H1 (cell line): ENCODE results near the gene EDA. TPM values are rescaled to one million over a fixed set of nuclear protein-coding genes. Genes with fewer than 3 reads are reported as not detected.
A peak's percentile ranks its signal among the peaks of the same experiment; 100 is the strongest.

Source experiments
- CTCF ChIA-PET: fragments of 300-600 bp; sonication (Branson Sonifier 250); formaldehyde crosslinking; loops from one replicate; lab custom pipeline; 2021; ENCODE audit not compliant: partially characterized antibody; lab: Charles Lee
- POLR2A ChIA-PET: fragments of 300-600 bp; sonication (Branson Sonifier 250); formaldehyde crosslinking; loops from one replicate; lab custom pipeline; 2021; ENCODE audit warnings: inconsistent platforms; ENCODE audit not compliant: partially characterized antibody; lab: Charles Lee
- DNase-seq, 2 experiments: peaks; one replicate each; pipeline versions ENCODE4 v3.0.0 to v3.0.0-alpha.2; 2010 to 2022; ENCODE audit warnings: low spot score in 2 of 2, low read depth in 1 of 2, mixed read lengths in 1 of 2
- FAIRE-seq: peaks from 2 replicates; lab custom pipeline; 2011; peaks lifted over from hg19 to GRCh38; lab: Jason Lieb, UNC
- H2AFZ ChIP-seq: 2 replicates; pipeline ENCODE4 v1.8.1; 2012; ENCODE audit warnings: low read length, inconsistent platforms
- H2AK5ac ChIP-seq: 2 replicates; pipeline ENCODE4 v1.6.1; 2013; ENCODE audit warnings: low read depth, low read length
- H2BK120ac ChIP-seq: replicated peaks from 2 replicates; pipeline ENCODE3; 2013; ENCODE audit warnings: low read depth, low read length, inconsistent platforms
- H2BK12ac ChIP-seq: 2 replicates; pipeline ENCODE4 v1.6.1; 2013; ENCODE audit warnings: low read depth, low read length
- H2BK15ac ChIP-seq: 2 replicates; pipeline ENCODE4 v1.6.1; 2013; ENCODE audit warnings: low read length
- H2BK20ac ChIP-seq: 2 replicates; pipeline ENCODE4 v1.6.1; 2013; ENCODE audit warnings: low read length
- H2BK5ac ChIP-seq: 2 replicates; pipeline ENCODE4 v1.6.1; 2013; ENCODE audit warnings: low read depth, low read length
- H3K14ac ChIP-seq: 2 replicates; pipeline ENCODE4 v1.6.1; 2013; ENCODE audit warnings: inconsistent platforms; ENCODE audit not compliant: insufficient read length
- H3K18ac ChIP-seq: 2 replicates; pipeline ENCODE4 v1.6.1; 2013; ENCODE audit warnings: low read length; ENCODE audit errors: extremely low read depth
- H3K23ac ChIP-seq: 2 replicates; pipeline ENCODE4 v1.6.1; 2013; ENCODE audit warnings: inconsistent platforms; ENCODE audit not compliant: insufficient read length
- H3K23me2 ChIP-seq: 2 replicates; pipeline ENCODE4 v1.6.1; 2013; ENCODE audit warnings: low read depth, low read length
- H3K27ac ChIP-seq: 2 replicates; pipeline ENCODE4 v1.6.1; 2011; ENCODE audit warnings: low read depth, low read length, inconsistent platforms
- H3K27me3 ChIP-seq, 4 experiments: replicated peaks in 1 of 4; 1 replicate in 1 of 4; 2 replicates in 3 of 4; pipeline versions ENCODE4 v1.6.1 to v1.8.1; 2011 to 2013; ENCODE audit warnings: low read length in 3 of 4, mild to moderate bottlenecking in 3 of 4, inconsistent platforms in 2 of 4, mixed read lengths in 2 of 4, moderate library complexity in 1 of 4; ENCODE audit not compliant: control insufficient read depth in 3 of 4, insufficient read depth in 3 of 4; ENCODE audit errors: extremely low read depth in 1 of 4
- H3K36me3 ChIP-seq, 4 experiments: 2 replicates each; pipeline versions ENCODE4 v1.6.1 to v1.8.1; 2011 to 2013; ENCODE audit warnings: mild to moderate bottlenecking in 4 of 4, low read length in 3 of 4, moderate library complexity in 2 of 4, control low read depth in 1 of 4, inconsistent platforms in 1 of 4; ENCODE audit not compliant: insufficient read depth in 4 of 4, control insufficient read depth in 2 of 4
- H3K4ac ChIP-seq: replicated peaks from 2 replicates; pipeline ENCODE3; 2013; ENCODE audit warnings: low read length, low read depth, mixed read lengths, inconsistent platforms; ENCODE audit not compliant: insufficient read length
- H3K4me1 ChIP-seq, 4 experiments: replicated peaks in 1 of 4; 1 replicate in 1 of 4; 2 replicates in 3 of 4; pipeline versions ENCODE4 v1.6.1 to v1.8.1; 2011 to 2013; ENCODE audit warnings: low read length in 3 of 4, inconsistent platforms in 2 of 4, mixed read lengths in 1 of 4; ENCODE audit not compliant: insufficient read depth in 4 of 4, control insufficient read depth in 3 of 4
- H3K4me2 ChIP-seq, 2 experiments: 2 replicates each; pipeline versions ENCODE4 v1.6.1 to v1.8.1; 2011 to 2013; ENCODE audit warnings: low read depth in 2 of 2, low read length in 2 of 2, control low read depth in 1 of 2, inconsistent platforms in 1 of 2, mild to moderate bottlenecking in 1 of 2; ENCODE audit not compliant: insufficient read depth in 1 of 2
- H3K4me3 ChIP-seq, 4 experiments: fragments of 200-600, 300-600 bp in 1 of 4; sonication (generic), shearing (Covaris generic), sonication (Bioruptor Twin) in 1 of 4; 2 replicates each; pipeline versions ENCODE4 v1.5.1 to v1.8.1; 2011 to 2016; ENCODE audit warnings: low read length in 4 of 4, low read depth in 3 of 4, control low read depth in 2 of 4, inconsistent platforms in 2 of 4, mild to moderate bottlenecking in 2 of 4, mixed read lengths in 1 of 4, moderate library complexity in 1 of 4; ENCODE audit not compliant: insufficient read depth in 2 of 4; ENCODE audit errors: extremely low read depth in 1 of 4
- H3K56ac ChIP-seq: replicated peaks from 2 replicates; pipeline ENCODE3; 2013; ENCODE audit warnings: low read depth, mild to moderate bottlenecking, mixed read lengths, low read length, inconsistent platforms; ENCODE audit not compliant: insufficient read length
- H3K79me1 ChIP-seq: 2 replicates; pipeline ENCODE4 v1.6.1; 2013; ENCODE audit warnings: low read depth, low read length, control low read depth
- H3K79me2 ChIP-seq, 2 experiments: 2 replicates each; pipeline versions ENCODE4 v1.6.1 to v1.8.1; 2012 to 2013; ENCODE audit warnings: low read length in 2 of 2, mild to moderate bottlenecking in 2 of 2, inconsistent platforms in 1 of 2; ENCODE audit not compliant: insufficient read depth in 2 of 2, control insufficient read depth in 1 of 2
- H3K9ac ChIP-seq, 4 experiments: replicated peaks in 1 of 4; 1 replicate in 1 of 4; 2 replicates in 3 of 4; pipeline versions ENCODE4 v1.6.1 to v1.8.1; 2011 to 2013; ENCODE audit warnings: low read depth in 3 of 4, low read length in 3 of 4, control low read depth in 2 of 4, mild to moderate bottlenecking in 2 of 4, moderate library complexity in 2 of 4, inconsistent platforms in 1 of 4; ENCODE audit errors: extremely low read depth in 1 of 4
- H3K9me3 ChIP-seq, 2 experiments: 2 replicates each; pipeline versions ENCODE4 v1.6.1 to v1.8.1; 2012 to 2013; ENCODE audit warnings: mild to moderate bottlenecking in 2 of 2, moderate library complexity in 2 of 2, control low read depth in 1 of 2, inconsistent platforms in 1 of 2, low read depth in 1 of 2, low read length in 1 of 2, mixed read lengths in 1 of 2; ENCODE audit not compliant: insufficient read depth in 2 of 2
- H4K20me1 ChIP-seq, 2 experiments: replicated peaks in 1 of 2; 2 replicates each; pipeline versions ENCODE3 to v1.8.1; 2011 to 2013; ENCODE audit warnings: inconsistent platforms in 2 of 2, low read length in 2 of 2, mild to moderate bottlenecking in 1 of 2; ENCODE audit not compliant: insufficient read depth in 2 of 2, control insufficient read depth in 1 of 2
- H4K5ac ChIP-seq: 2 replicates; pipeline ENCODE4 v1.6.1; 2013; ENCODE audit warnings: low read length, low read depth, mixed read lengths, inconsistent platforms; ENCODE audit not compliant: insufficient read length
- H4K8ac ChIP-seq: 2 replicates; pipeline ENCODE4 v1.8.0; 2013; ENCODE audit warnings: mild to moderate bottlenecking, moderate library complexity, low read length, inconsistent platforms; ENCODE audit not compliant: insufficient read depth; ENCODE audit errors: extremely low read depth
- H4K91ac ChIP-seq: replicated peaks from 2 replicates; pipeline ENCODE3; 2013; ENCODE audit warnings: low read length, mixed read lengths, inconsistent platforms; ENCODE audit not compliant: insufficient read length
- ASH2L ChIP-seq: fragments of 200-600, 300-600 bp; sonication (generic); IDR thresholded peaks from one replicate; pipeline ENCODE4 v1.7.1; 2017; ENCODE audit warnings: low read length
- CEBPB ChIP-seq: IDR thresholded peaks from 2 replicates; pipeline ENCODE4 v1.6.1; 2012; ENCODE audit warnings: low read depth, low read length
- CHD2 ChIP-seq: IDR thresholded peaks from 2 replicates; pipeline ENCODE4 v1.6.1; 2012; ENCODE audit warnings: low read length, improper control_type of control experiment
- CREB1 ChIP-seq: IDR thresholded peaks from 2 replicates; pipeline ENCODE4 v1.6.1; 2012; ENCODE audit warnings: inconsistent platforms
- EGR1 ChIP-seq: IDR thresholded peaks from 2 replicates; pipeline ENCODE4 v1.6.1; 2011; ENCODE audit warnings: low read depth, low read length, borderline replicate concordance
- GTF2F1 ChIP-seq: IDR thresholded peaks from 2 replicates; pipeline ENCODE4 v1.6.1; 2012; ENCODE audit warnings: low read depth, low read length, improper control_type of control experiment, borderline replicate concordance
- HDAC6 ChIP-seq: IDR thresholded peaks from one replicate; pipeline ENCODE4 v1.7.1; 2012; ENCODE audit warnings: low read depth, mild to moderate bottlenecking, inconsistent platforms, low read length, moderate library complexity
- NRF1 ChIP-seq: IDR thresholded peaks from 2 replicates; pipeline ENCODE4 v1.6.1; 2011; ENCODE audit warnings: mild to moderate bottlenecking, low read depth, low read length, improper control_type of control experiment
- PHF8 ChIP-seq: fragments of 200-600 bp; sonication (generic); conservative IDR thresholded peaks from 2 replicates; pipeline ENCODE4 v1.7.1; 2012; ENCODE audit warnings: low read depth, mild to moderate bottlenecking, inconsistent platforms, low read length, moderate library complexity
- SAP30 ChIP-seq: fragments of 300-600 bp; sonication (generic); IDR thresholded peaks from 2 replicates; pipeline ENCODE4 v1.7.1; 2012; ENCODE audit warnings: low read length, moderate library complexity, mild to moderate bottlenecking, inconsistent platforms; ENCODE audit not compliant: insufficient read depth, insufficient replicate concordance
- SIRT6 ChIP-seq: IDR thresholded peaks from one replicate; pipeline ENCODE4 v1.7.1; 2012; ENCODE audit warnings: low read length, inconsistent platforms
- SP2 ChIP-seq: IDR thresholded peaks from 2 replicates; pipeline ENCODE4 v1.6.1; 2012; ENCODE audit warnings: mild to moderate bottlenecking, low read length, inconsistent platforms
- SUZ12 ChIP-seq: fragments of 200-600 bp; sonication (generic); IDR thresholded peaks from 2 replicates; pipeline ENCODE4 v1.6.1; 2012; ENCODE audit warnings: mild to moderate bottlenecking, inconsistent platforms, low read length, moderate library complexity, mixed read lengths
- TAF1 ChIP-seq: IDR thresholded peaks from 2 replicates; pipeline ENCODE4 v1.6.1; 2011; ENCODE audit warnings: mild to moderate bottlenecking, low read depth, low read length
- TCF12 ChIP-seq: IDR thresholded peaks from 2 replicates; pipeline ENCODE4 v1.6.1; 2011; ENCODE audit warnings: low read depth, mild to moderate bottlenecking, low read length
- TEAD4 ChIP-seq: IDR thresholded peaks from 2 replicates; pipeline ENCODE4 v1.6.1; 2012; ENCODE audit warnings: low read depth, low read length, inconsistent platforms, mixed read lengths
- YY1 ChIP-seq: IDR thresholded peaks from 2 replicates; pipeline ENCODE4 v1.6.1; 2011; ENCODE audit warnings: low read depth, mild to moderate bottlenecking, low read length
- WGBS, 2 experiments: shearing (Covaris generic) in 1 of 2; methylation state at CpG; one replicate each; pipeline versions ENCODE4 v1.1.6 to v1.1.7; 2013 to 2015; ENCODE audit warnings: low lambda C conversion rate in 2 of 2, mixed read lengths in 2 of 2, inconsistent platforms in 1 of 2, low coverage in 1 of 2, missing lambda C conversion rate in 1 of 2; ENCODE audit not compliant: insufficient replicate concordance in 2 of 2, insufficient coverage in 1 of 2, insufficient read length in 1 of 2; ENCODE audit errors: extremely low coverage in 1 of 2, missing lambda C conversion rate in 1 of 2; 5-methylcytosine and 5-hydroxymethylcytosine counted together
- polyA plus RNA-seq, 7 experiments: library from polyadenylated mRNA; depleted of rRNA in 3 of 7; stranded (reverse) in 5 of 7; unstranded in 2 of 7; fragments of >200 nt in 5 of 7; fragments of 200-250 nt in 2 of 7; gene quantifications; 1 replicate in 5 of 7; 2 replicates in 1 of 7; 4 replicates in 1 of 7; pipeline versions ENCODE4 v1.2.1 to v1.2.3, GENCODE V29; 2011 to 2013; ENCODE audit warnings: missing spikeins in 2 of 7, mixed read lengths in 2 of 7
- total RNA-seq: library from RNA; stranded (reverse); fragmentation: NEBNext Ultra II Directional; extraction: Animal tissue kit (Norgen Biotek cat#: 25700); gene quantifications from 2 replicates; pipeline ENCODE4 v1.2.1, GENCODE V29; 2021

Gene EDA
- total and polyA plus RNA-seq, 2 of the 8 experiments (the other 6 are each of a cell fraction or from before 2014, with no cell fraction given): 7.5 to 10.5 TPM

DNA sequence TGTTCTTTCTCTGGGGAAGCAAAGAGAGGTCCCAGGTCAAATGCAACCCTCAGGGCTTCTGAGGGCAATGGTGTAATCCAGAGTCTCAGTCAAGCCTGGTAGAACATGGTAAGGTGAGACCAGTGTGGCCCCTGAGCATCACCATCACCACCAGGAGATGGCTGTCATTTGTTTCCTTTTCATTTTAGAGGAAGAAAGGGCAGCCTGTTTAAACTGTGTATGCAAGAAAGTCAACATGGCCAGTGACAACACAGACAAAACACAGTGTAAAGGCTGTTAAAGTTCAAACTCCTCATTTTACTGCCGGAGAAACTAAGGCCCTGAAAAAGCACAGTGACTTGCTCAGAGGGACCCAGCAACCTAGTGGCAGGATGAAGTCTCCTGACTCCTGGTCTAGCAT lies 2.0 kb upstream of the EDA start:
- H3K36me3 ChIP-seq: no peaks in the 10 kb centered on the region
- H3K9me3 ChIP-seq: no peaks in the 10 kb centered on the region
- no peak for DNase-seq
- H3K27ac ChIP-seq: no peak overlapping the region
- FAIRE-seq: no peak
- no peak overlapping the region for H2BK20ac ChIP-seq
- H2AK5ac ChIP-seq: 0 out of 2 replicates have a peak overlapping the region, but pooled peaks have one; percentile 13
- H3K4me1 ChIP-seq: peaks cover 0 to 4% (median 0%) of the 10 kb centered on the region in 4 experiments; a peak in 1 of 7 replicates
- no peak overlapping the region for H3K18ac ChIP-seq
- ChIA-PET POLR2A (no interaction called here), CTCF (no interaction called here)
- H3K4ac ChIP-seq: no peak overlapping the region
- H3K27me3 ChIP-seq: peaks cover 0 to 4% (median 2%) of the 10 kb centered on the region in 4 experiments; a peak in 3 of 7 replicates
- no peak overlapping the region for H2BK120ac ChIP-seq
- H3K9ac ChIP-seq: no peak overlapping the region
- H2BK5ac ChIP-seq: no peak overlapping the region
- H3K56ac ChIP-seq: no peak overlapping the region
- no peak overlapping the region for H2BK15ac ChIP-seq
- no peak overlapping the region for H3K4me3 ChIP-seq
- 100% methylated on average over 1 of the region's 1 CpG; no CpG with 5 or more reads in 1 of the 2 experiments for WGBS, 2 experiments
- no peak overlapping the region for H4K8ac ChIP-seq
- H4K91ac ChIP-seq: no peak overlapping the region
- no peak for TF ChIP-seq CEBPB
- no peak for TF ChIP-seq CREB1
- no peak for TF ChIP-seq CHD2
- TF ChIP-seq ASH2L: no peak
- TF ChIP-seq SIRT6: no peak
- TF ChIP-seq NRF1: no peak
- TF ChIP-seq YY1: no peak
- TF ChIP-seq TCF12: no peak
- no peak for TF ChIP-seq EGR1
- no peak for TF ChIP-seq TAF1
- no peak for TF ChIP-seq PHF8
- no peak for TF ChIP-seq SAP30
- no peak for TF ChIP-seq GTF2F1
- TF ChIP-seq HDAC6: no peak
- TF ChIP-seq SP2: no peak
- TF ChIP-seq TEAD4: no peak
- TF ChIP-seq SUZ12: no peak
- no peak overlapping the region for H2AFZ ChIP-seq
- H3K79me2 ChIP-seq: no peaks in the 10 kb centered on the region
- no peak overlapping the region for H3K14ac ChIP-seq
- no peak overlapping the region for H4K5ac ChIP-seq
- H2BK12ac ChIP-seq: no peak overlapping the region
- H3K23ac ChIP-seq: no peak overlapping the region
- H3K4me2 ChIP-seq: no peak overlapping the region
- H3K79me1 ChIP-seq: no peaks in the 10 kb centered on the region
- peaks cover 2% of the 10 kb centered on the region for H3K23me2 ChIP-seq
- peaks cover 0 to 3% of the 10 kb centered on the region in 2 experiments for H4K20me1 ChIP-seq
